PC-3 (cell line): ENCODE results near the gene RXFP1. TPM values are rescaled to one million over a fixed set of nuclear protein-coding genes. Genes with fewer than 3 reads are reported as not detected.

Experiments
- ATAC-seq: fragments of 200-7000 bp; cut with Tn5 transposase; 2 replicates; pipeline ENCODE4 v1.9.1; 2020; ENCODE audit warnings: mild to moderate bottlenecking, moderate library complexity
- BruUV-seq: library from RNA; stranded (reverse); fragments of 400-500 nt; replicated peaks from 2 replicates; lab custom pipeline; 2021; lab: Mats Ljungman, UMichigan
- CTCF ChIA-PET: fragments of 300-600 bp; sonication (Branson Sonifier 250); formaldehyde crosslinking; loops from one replicate; lab custom pipeline; 2022; ENCODE audit warnings: antibody characterized with exemption; lab: Charles Lee
- POLR2A ChIA-PET: fragments of 300-600 bp; sonication (Branson Sonifier 250); formaldehyde crosslinking; loops from one replicate; lab custom pipeline; 2022; ENCODE audit warnings: antibody characterized with exemption; ENCODE audit not compliant: unreplicated experiment; lab: Charles Lee
- DNase-seq: peaks from one replicate; pipeline ENCODE4 v3.0.0-alpha.2; 2015
- H2AFZ ChIP-seq: fragments of 300-600 bp; sonication (generic); 2 replicates; pipeline ENCODE4 v1.6.0; 2016; ENCODE audit warnings: antibody characterized with exemption, low read length
- H3F3A ChIP-seq: fragments of 300-600 bp; sonication (generic); one replicate; pipeline ENCODE4 v1.6.0; 2017; ENCODE audit warnings: antibody characterized with exemption, low read length, control low read depth, mild to moderate bottlenecking; ENCODE audit not compliant: unreplicated experiment
- H3K27ac ChIP-seq: fragments of 300-600 bp; sonication (generic); 2 replicates; pipeline ENCODE4 v1.5.1; 2016; ENCODE audit warnings: mild to moderate bottlenecking, low read length
- H3K27me3 ChIP-seq: fragments of 300-600 bp; sonication (generic); 2 replicates; pipeline ENCODE4 v1.6.1; 2016; ENCODE audit warnings: low read length, mixed read lengths
- H3K36me3 ChIP-seq: fragments of 300-600 bp; sonication (generic); 2 replicates; pipeline ENCODE4 v1.6.1; 2016; ENCODE audit warnings: low read depth, mixed run types, low read length, mixed read lengths
- H3K4me1 ChIP-seq: fragments of 300-600 bp; sonication (generic); 2 replicates; pipeline ENCODE4 v1.5.1; 2016; ENCODE audit warnings: low read length; ENCODE audit not compliant: insufficient read depth
- H3K4me2 ChIP-seq: fragments of 300-600 bp; sonication (generic); 2 replicates; pipeline ENCODE4 v1.6.0; 2016; ENCODE audit warnings: low read length
- H3K4me3 ChIP-seq: fragments of 300-600 bp; sonication (generic); 2 replicates; pipeline ENCODE4 v1.5.1; 2016; ENCODE audit warnings: mild to moderate bottlenecking, low read length, mixed read lengths
- H3K79me2 ChIP-seq: fragments of 300-600 bp; sonication (generic); 2 replicates; pipeline ENCODE4 v1.6.1; 2017; ENCODE audit warnings: low read length, mixed read lengths
- H3K9ac ChIP-seq: fragments of 300-600 bp; sonication (generic); 2 replicates; pipeline ENCODE4 v1.6.0; 2016; ENCODE audit warnings: mild to moderate bottlenecking, low read length
- H3K9me2 ChIP-seq: fragments of 300-600 bp; sonication (generic); replicated peaks from 2 replicates; pipeline ENCODE4 v1.6.1; 2016; ENCODE audit warnings: mixed run types, low read length, mixed read lengths
- H3K9me3 ChIP-seq: fragments of 300-600 bp; sonication (generic); 2 replicates; pipeline ENCODE4 v1.6.1; 2016; ENCODE audit warnings: low read length, mixed read lengths
- H4K20me1 ChIP-seq: fragments of 300-600 bp; sonication (generic); 2 replicates; pipeline ENCODE4 v1.6.1; 2016; ENCODE audit warnings: low read length, mixed read lengths
- EZH2 ChIP-seq: fragments of 300-600 bp; sonication (generic); IDR thresholded peaks from one replicate; pipeline ENCODE4 v1.6.1; 2017; ENCODE audit warnings: antibody characterized with exemption, mild to moderate bottlenecking, low read length; ENCODE audit not compliant: unreplicated experiment
- EZH2phosphoT487 ChIP-seq: fragments of 300-600 bp; sonication (generic); IDR thresholded peaks from 2 replicates; pipeline ENCODE4 v1.6.1; 2018; ENCODE audit warnings: mild to moderate bottlenecking, antibody characterized with exemption, low read length, borderline replicate concordance
- intact Hi-C: fragments of 100-400 bp; cut with micrococcal nuclease; formaldehyde crosslinking; loops from 2 replicates; pipeline ENCODE4 v1.9.0; 2023
- total RNA-seq: library from RNA; depleted of rRNA; stranded (reverse); fragments of >200 nt; gene quantifications from 2 replicates; pipeline ENCODE4 v1.2.3, GENCODE V29; 2014
- TF ChIP-seq, protein P1 (sequence below): fragments of 300-600 bp; sonication (generic); conservative IDR thresholded peaks from 2 replicates; pipeline ENCODE4 v1.5.1; 2017; ENCODE audit warnings: antibody characterized with exemption, low read depth, mild to moderate bottlenecking, low read length

The RXFP1 gene
- total RNA-seq, 1 experiment from 2014 or later: not detected

DNA sequence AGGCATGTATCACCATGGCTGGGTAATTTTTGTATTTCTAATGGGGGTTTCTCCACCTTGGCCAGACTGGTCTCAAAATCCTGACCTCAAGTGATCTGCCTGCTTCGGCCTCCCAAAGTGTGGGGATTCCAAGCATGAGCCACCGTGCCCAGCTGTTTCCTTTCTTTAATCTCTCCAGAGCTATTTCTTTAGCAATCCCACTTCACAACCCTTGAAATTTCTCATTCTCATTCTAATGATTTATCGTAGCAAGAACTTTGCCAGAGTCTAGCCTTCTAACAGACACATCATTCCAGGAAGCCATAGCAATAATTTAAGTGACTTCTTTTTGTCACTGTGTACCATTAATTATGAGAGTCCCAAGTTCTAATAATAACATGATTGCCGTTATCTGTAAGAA, 68.6 kb downstream of the RXFP1 start:
- ChIA-PET POLR2A (no interaction called here), CTCF (no interaction called here)
- intact Hi-C loops: no loop called here

DNA sequence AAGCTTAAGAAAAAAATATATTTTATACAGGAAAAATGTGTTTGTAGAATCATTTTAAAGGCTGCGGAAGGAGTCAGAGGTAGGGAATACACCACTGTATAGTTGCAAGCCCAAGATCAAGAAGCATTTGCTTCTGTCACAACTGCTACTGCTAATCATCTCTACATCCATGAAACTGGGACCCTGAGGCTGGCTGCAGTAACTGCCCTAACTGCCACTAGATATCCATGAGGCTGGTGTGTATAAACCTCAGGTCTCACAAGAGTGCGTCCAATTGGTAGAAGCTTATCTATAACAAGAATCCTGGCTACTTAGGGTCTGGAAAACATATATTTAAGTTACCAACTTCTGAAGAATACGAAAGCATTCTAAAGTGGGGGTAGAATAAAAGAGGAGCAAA, 69.1 kb downstream of the RXFP1 start:
- Histone ChIP-seq H3K9ac (no peak overlapping the region), H3K9me2 (no peaks in the 10 kb centered on the region), H2AFZ (no peak overlapping the region), H3K79me2 (no peaks in the 10 kb centered on the region), H3K27ac (no peak overlapping the region), H3K9me3 (no peaks in the 10 kb centered on the region), H3K4me3 (no peak overlapping the region), H3K4me2 (no peak overlapping the region), H3K4me1 (no peaks in the 10 kb centered on the region), H4K20me1 (no peaks in the 10 kb centered on the region), H3K27me3 (no peaks in the 10 kb centered on the region), H3K36me3 (no peaks in the 10 kb centered on the region), H3F3A (no peaks in the 10 kb centered on the region)
- ChIA-PET CTCF (no interaction called here), POLR2A (no interaction called here)
- DNase-seq (no peak), ATAC-seq (no peak)
- intact Hi-C loops: no loop called here
- TF ChIP-seq, protein P1, sequence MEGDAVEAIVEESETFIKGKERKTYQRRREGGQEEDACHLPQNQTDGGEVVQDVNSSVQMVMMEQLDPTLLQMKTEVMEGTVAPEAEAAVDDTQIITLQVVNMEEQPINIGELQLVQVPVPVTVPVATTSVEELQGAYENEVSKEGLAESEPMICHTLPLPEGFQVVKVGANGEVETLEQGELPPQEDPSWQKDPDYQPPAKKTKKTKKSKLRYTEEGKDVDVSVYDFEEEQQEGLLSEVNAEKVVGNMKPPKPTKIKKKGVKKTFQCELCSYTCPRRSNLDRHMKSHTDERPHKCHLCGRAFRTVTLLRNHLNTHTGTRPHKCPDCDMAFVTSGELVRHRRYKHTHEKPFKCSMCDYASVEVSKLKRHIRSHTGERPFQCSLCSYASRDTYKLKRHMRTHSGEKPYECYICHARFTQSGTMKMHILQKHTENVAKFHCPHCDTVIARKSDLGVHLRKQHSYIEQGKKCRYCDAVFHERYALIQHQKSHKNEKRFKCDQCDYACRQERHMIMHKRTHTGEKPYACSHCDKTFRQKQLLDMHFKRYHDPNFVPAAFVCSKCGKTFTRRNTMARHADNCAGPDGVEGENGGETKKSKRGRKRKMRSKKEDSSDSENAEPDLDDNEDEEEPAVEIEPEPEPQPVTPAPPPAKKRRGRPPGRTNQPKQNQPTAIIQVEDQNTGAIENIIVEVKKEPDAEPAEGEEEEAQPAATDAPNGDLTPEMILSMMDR: no peak
- no peak for TF ChIP-seq EZH2phosphoT487
- no peak for TF ChIP-seq EZH2
- no TSS peak for BruUV-seq

More for the DNA sequence above, 68.6 kb downstream of the RXFP1 start:
- DNase-seq (no peak), ATAC-seq (no peak)
- no peak overlapping the region for H3K9ac ChIP-seq
- no peak overlapping the region for H3K4me2 ChIP-seq
- no peak overlapping the region for H2AFZ ChIP-seq
- H3K4me1 ChIP-seq: no peaks in the 10 kb centered on the region
- no peak overlapping the region for H3K27ac ChIP-seq
- no peaks in the 10 kb centered on the region for H3K27me3 ChIP-seq
- H3K4me3 ChIP-seq: no peak overlapping the region
- H3K36me3 ChIP-seq: no peaks in the 10 kb centered on the region
- no peaks in the 10 kb centered on the region for H3K9me2 ChIP-seq
- no peaks in the 10 kb centered on the region for H3K9me3 ChIP-seq
- TF ChIP-seq, protein P1: no peak
- TF ChIP-seq EZH2 (no peak), EZH2phosphoT487 (no peak)
- H4K20me1 ChIP-seq: no peaks in the 10 kb centered on the region
- no TSS peak for BruUV-seq
- no peaks in the 10 kb centered on the region for H3F3A ChIP-seq
- H3K79me2 ChIP-seq: no peaks in the 10 kb centered on the region

DNA sequence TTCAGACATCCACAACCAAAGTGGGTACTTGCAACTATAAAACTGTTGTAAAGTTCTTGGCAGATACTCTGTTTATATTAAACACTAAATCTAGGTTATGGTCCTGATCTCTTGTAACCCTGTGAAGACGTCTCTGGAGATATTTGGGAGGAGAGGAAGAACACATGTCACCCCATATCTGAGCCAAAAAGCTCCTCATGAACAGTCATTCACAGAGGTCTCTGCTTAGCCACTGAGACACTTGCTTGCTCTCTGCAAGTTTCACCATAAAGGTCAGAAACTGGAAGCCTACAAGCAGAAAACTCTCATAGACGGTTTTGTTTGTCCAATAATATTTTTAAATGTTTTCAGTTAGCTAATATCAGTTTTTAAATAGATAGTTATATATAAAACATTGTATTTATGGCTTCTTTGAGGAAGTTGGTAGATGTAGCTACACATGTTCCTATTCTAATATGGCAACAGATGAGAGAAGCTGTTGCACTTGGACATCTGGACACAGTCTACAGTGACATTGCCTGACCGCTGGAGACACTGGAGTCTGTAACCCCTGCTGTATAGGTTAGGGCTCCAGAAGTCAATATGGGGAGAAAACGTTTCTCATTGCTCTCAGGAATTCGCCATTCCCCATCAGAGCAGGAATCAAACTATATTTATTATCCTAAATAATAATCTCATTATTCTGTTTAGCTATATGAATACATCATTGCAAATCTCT, 76.4 kb downstream of the RXFP1 start:
- DNase-seq (no peak), ATAC-seq (no peak)
- Histone ChIP-seq H3K27ac (no peak overlapping the region), H3K4me2 (no peak overlapping the region), H3K4me3 (no peak overlapping the region), H3K9ac (no peak overlapping the region), H3K9me3 (no peaks in the 10 kb centered on the region), H3K27me3 (no peaks in the 10 kb centered on the region), H3K9me2 (no peaks in the 10 kb centered on the region), H3K79me2 (no peaks in the 10 kb centered on the region), H2AFZ (no peak overlapping the region), H3K4me1 (no peaks in the 10 kb centered on the region), H3F3A (no peaks in the 10 kb centered on the region), H3K36me3 (no peaks in the 10 kb centered on the region), H4K20me1 (no peaks in the 10 kb centered on the region)
- BruUV-seq: no TSS peak
- TF ChIP-seq EZH2 (no peak), EZH2phosphoT487 (no peak)
- TF ChIP-seq, protein P1: no peak
- CTCF ChIA-PET: no interaction called here
- POLR2A ChIA-PET: no interaction called here
- intact Hi-C loops: no loop called here
